GM12892 (cell line): Measurements from ENCODE around the gene RRBP1.

ENCODE experiments used
- POLR2A ChIP-seq: IDR thresholded peaks from 2 replicates; pipeline ENCODE4 v1.6.1; 2011; ENCODE audit warnings: low read depth, low read length, control low read depth
- TAF1 ChIP-seq: IDR thresholded peaks from 2 replicates; pipeline ENCODE4 v1.6.1; 2011; ENCODE audit warnings: low read depth, mild to moderate bottlenecking, control low read depth, low read length, borderline replicate concordance

DNA sequence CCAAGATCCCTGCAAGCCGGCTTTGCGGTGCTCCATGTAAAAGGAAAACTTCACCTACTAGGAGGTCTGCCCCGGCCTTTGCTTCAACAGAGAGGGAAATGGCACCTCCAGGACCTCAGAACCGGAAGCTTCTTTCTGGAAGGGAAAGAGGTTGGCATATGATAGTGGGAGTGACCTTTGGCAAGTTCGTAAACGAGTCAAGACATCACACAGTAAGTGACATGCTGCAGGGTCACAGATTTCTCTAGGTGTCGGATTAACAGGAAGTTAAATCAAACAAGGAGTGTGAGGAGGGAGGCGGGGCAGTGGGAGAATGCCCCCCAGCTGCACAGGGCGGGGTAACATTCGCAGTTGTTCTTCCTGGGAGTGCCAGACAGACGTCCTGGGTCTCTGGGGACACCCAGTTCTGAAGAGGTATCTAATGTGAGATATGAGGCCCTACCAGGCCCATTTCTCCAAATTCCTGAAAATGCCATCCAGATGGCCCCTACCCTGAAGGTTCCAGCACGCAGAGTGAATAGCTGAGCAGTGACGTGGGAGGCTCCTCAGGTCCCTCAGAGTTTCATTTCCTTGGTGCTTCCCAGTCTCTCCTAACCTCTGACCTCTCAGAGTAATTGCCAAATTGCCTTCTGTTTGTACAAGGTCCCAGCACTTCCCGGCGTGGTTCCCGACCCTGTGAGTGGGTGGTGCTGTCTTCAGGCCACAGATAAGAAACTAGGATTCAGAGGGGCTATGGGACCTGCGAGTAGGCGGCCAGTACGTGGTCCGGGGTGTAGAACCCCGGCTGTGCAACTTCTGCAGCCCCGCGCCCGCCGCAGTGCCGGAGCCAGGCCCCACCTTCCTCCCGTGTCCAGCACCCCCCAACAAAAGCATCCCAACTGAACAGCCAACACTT, 1.9 kb downstream of the RRBP1 start:
- TF ChIP-seq POLR2A (no peak), TAF1 (no peak)
